Measurements from ENCODE around the gene ING5.
"Not testable (repeated sequence)": the region's sequence is repeated elsewhere in the genome, so short reads cannot be mapped to it uniquely, and the experiment has no call there.

Gene ING5

GRCh38 chr2:241701399-241702154 lies at the start of gene ING5:
Gene ING5 (plus strand): TSS chr2:241702039. CDS start chr2:241702066, 27 bp downstream.
- Mint-ChIP-seq H3K4me3 (peak within 1 kb of the TSS; percentile 89), H3K27me3 (no peaks in the 10 kb centered on the region), H3K4me1 (peaks cover 32% of the 10 kb centered on the region), H3K9me3 (peaks cover under 1% of the 10 kb centered on the region), H3K27ac (peak within 1 kb of the TSS; percentile 93), H3K36me3 (ENCODE audit: low read depth) (peaks cover 20% of the 10 kb centered on the region)
- ATAC-seq (peak; percentile 67), DNase-seq (peak; percentile 99)

GRCh38 chr2:241652142-241652541 lies 49.7 kb upstream of the ING5 start:
- no peaks in the 10 kb centered on the region for H3K27me3 Mint-ChIP-seq
- no peak for ATAC-seq
- H3K4me3 Mint-ChIP-seq, result no peak overlapping the region
- H3K4me1 Mint-ChIP-seq, result peaks cover 7% of the 10 kb centered on the region
- no peak overlapping the region for H3K27ac Mint-ChIP-seq
- H3K36me3 Mint-ChIP-seq (ENCODE audit: low read depth), result peaks cover 19% of the 10 kb centered on the region
- DNase-seq, result no peak
- no peaks in the 10 kb centered on the region for H3K9me3 Mint-ChIP-seq

GRCh38 chr2:241652722-241653121 lies 49.1 kb upstream of the ING5 start:
- no peak for DNase-seq
- no peak overlapping the region for H3K4me3 Mint-ChIP-seq
- ATAC-seq, result no peak
- H3K27ac Mint-ChIP-seq, result no peak overlapping the region
- peaks cover 23% of the 10 kb centered on the region for H3K36me3 Mint-ChIP-seq (ENCODE audit: low read depth)
- H3K4me1 Mint-ChIP-seq, result peaks cover 7% of the 10 kb centered on the region
- H3K27me3 Mint-ChIP-seq, result no peaks in the 10 kb centered on the region
- no peaks in the 10 kb centered on the region for H3K9me3 Mint-ChIP-seq

- peaks cover 7% of the 10 kb centered on the region for H3K4me1 Mint-ChIP-seq
- no peak for DNase-seq
- H3K4me3 Mint-ChIP-seq, result no peak overlapping the region
- peaks cover 25% of the 10 kb centered on the region for H3K36me3 Mint-ChIP-seq (ENCODE audit: low read depth)
- ATAC-seq, result no peak
- no peak overlapping the region for H3K27ac Mint-ChIP-seq
- no peaks in the 10 kb centered on the region for H3K9me3 Mint-ChIP-seq
- H3K27me3 Mint-ChIP-seq, result no peaks in the 10 kb centered on the region
These were observed 48.6 kb upstream of the ING5 start for GRCh38 chr2:241653210-241653750.

GRCh38 chr2:241654551-241654950 lies 47.3 kb upstream of the ING5 start:
- no peaks in the 10 kb centered on the region for H3K9me3 Mint-ChIP-seq
- H3K4me1 Mint-ChIP-seq, result peaks cover 3% of the 10 kb centered on the region
- no peaks in the 10 kb centered on the region for H3K27me3 Mint-ChIP-seq
- ATAC-seq, result no peak
- H3K27ac Mint-ChIP-seq, result no peak overlapping the region
- DNase-seq, result no peak
- peaks cover 32% of the 10 kb centered on the region for H3K36me3 Mint-ChIP-seq (ENCODE audit: low read depth)
- H3K4me3 Mint-ChIP-seq, result no peak overlapping the region

- DNase-seq, result no peak
- no peaks in the 10 kb centered on the region for H3K27me3 Mint-ChIP-seq
- no peak for ATAC-seq
- no peak overlapping the region for H3K27ac Mint-ChIP-seq
- peaks cover 40% of the 10 kb centered on the region for H3K36me3 Mint-ChIP-seq (ENCODE audit: low read depth)
- H3K4me3 Mint-ChIP-seq, result no peak overlapping the region
- H3K4me1 Mint-ChIP-seq, result no peaks in the 10 kb centered on the region
- H3K9me3 Mint-ChIP-seq, result no peaks in the 10 kb centered on the region
These were observed 46.2 kb upstream of the ING5 start for GRCh38 chr2:241655516-241656189.

GRCh38 chr2:241656190-241656741 lies 45.6 kb upstream of the ING5 start:
- no peaks in the 10 kb centered on the region for H3K4me1 Mint-ChIP-seq
- DNase-seq (no peak), ATAC-seq (no peak)
- H3K9me3 Mint-ChIP-seq, result no peaks in the 10 kb centered on the region
- no peak overlapping the region for H3K4me3 Mint-ChIP-seq
- H3K27me3 Mint-ChIP-seq, result no peaks in the 10 kb centered on the region
- H3K27ac Mint-ChIP-seq, result no peak overlapping the region
- peaks cover 40% of the 10 kb centered on the region for H3K36me3 Mint-ChIP-seq (ENCODE audit: low read depth)

GRCh38 chr2:241657786-241658254 lies 44.0 kb upstream of the ING5 start:
- no peak overlapping the region for H3K4me3 Mint-ChIP-seq
- ATAC-seq (no peak), DNase-seq (no peak)
- H3K27ac Mint-ChIP-seq, result no peak overlapping the region
- H3K36me3 Mint-ChIP-seq (ENCODE audit: low read depth), result peaks cover 40% of the 10 kb centered on the region
- no peaks in the 10 kb centered on the region for H3K4me1 Mint-ChIP-seq
- H3K27me3 Mint-ChIP-seq, result no peaks in the 10 kb centered on the region
- no peaks in the 10 kb centered on the region for H3K9me3 Mint-ChIP-seq

GRCh38 chr2:241658296-241658695 lies 43.5 kb upstream of the ING5 start:
- no peak for ATAC-seq
- H3K36me3 Mint-ChIP-seq (ENCODE audit: low read depth), result peaks cover 40% of the 10 kb centered on the region
- H3K9me3 Mint-ChIP-seq, result no peaks in the 10 kb centered on the region

GRCh38 chr2:241659150-241659739 lies 42.6 kb upstream of the ING5 start:
- H3K36me3 Mint-ChIP-seq (ENCODE audit: low read depth), result peaks cover 42% of the 10 kb centered on the region
- H3K9me3 Mint-ChIP-seq, result no peaks in the 10 kb centered on the region
- no peak overlapping the region for H3K4me3 Mint-ChIP-seq
- no peak overlapping the region for H3K27ac Mint-ChIP-seq
- peak; percentile 30 for DNase-seq
- no peak for ATAC-seq
- H3K4me1 Mint-ChIP-seq, result no peaks in the 10 kb centered on the region
- H3K27me3 Mint-ChIP-seq, result no peaks in the 10 kb centered on the region

More at GRCh38 chr2:241658296-241658695, 43.5 kb upstream of the ING5 start:
- Mint-ChIP-seq H3K27ac (no peak overlapping the region), H3K4me1 (no peaks in the 10 kb centered on the region), H3K27me3 (no peaks in the 10 kb centered on the region), H3K4me3 (no peak overlapping the region)
- no peak for DNase-seq

- Mint-ChIP-seq H3K9me3 (no peaks in the 10 kb centered on the region), H3K27ac (no peak overlapping the region), H3K4me3 (no peak overlapping the region), H3K36me3 (ENCODE audit: low read depth) (peaks cover 34% of the 10 kb centered on the region), H3K27me3 (no peaks in the 10 kb centered on the region), H3K4me1 (peaks cover 13% of the 10 kb centered on the region)
- no peak for DNase-seq
- no peak for ATAC-seq
These were observed 41.1 kb upstream of the ING5 start for GRCh38 chr2:241660593-241661213.

- ATAC-seq, result not testable (repeated sequence)
These were observed 39.1 kb upstream of the ING5 start for GRCh38 chr2:241662731-241663130.

GRCh38 chr2:241665731-241666440 lies 36.0 kb upstream of the ING5 start:
- Mint-ChIP-seq H3K4me1 (peaks cover 16% of the 10 kb centered on the region), H3K9me3 (no peaks in the 10 kb centered on the region), H3K27me3 (no peaks in the 10 kb centered on the region), H3K36me3 (ENCODE audit: low read depth) (peaks cover 11% of the 10 kb centered on the region), H3K27ac (no peak overlapping the region), H3K4me3 (no peak overlapping the region)
- ATAC-seq (no peak), DNase-seq (no peak)

More at GRCh38 chr2:241662731-241663130, 39.1 kb upstream of the ING5 start:
- H3K27me3 Mint-ChIP-seq, H3K27ac Mint-ChIP-seq, DNase-seq, H3K4me3 Mint-ChIP-seq, H3K9me3 Mint-ChIP-seq: not testable (repeated sequence)
- peaks cover 16% of the 10 kb centered on the region for H3K4me1 Mint-ChIP-seq
- H3K36me3 Mint-ChIP-seq (ENCODE audit: low read depth), result peaks cover 24% of the 10 kb centered on the region
